HepG2 (cell line): ENCODE data around the gene NEK9. TPM values are rescaled to one million over a fixed set of nuclear protein-coding genes. Genes with fewer than 3 reads are reported as not detected.
A peak's percentile ranks its signal among the peaks of the same experiment; 100 is the strongest.

Source experiments
- CC2D1A ChIP-seq: sonication (generic); formaldehyde crosslinking; IDR thresholded peaks from 2 replicates; pipeline ENCODE4 v1.8.1; 2023; ENCODE audit warnings: mild to moderate bottlenecking, missing genetic modification reagents
- KDM2A ChIP-seq: sonication (generic); formaldehyde crosslinking; IDR thresholded peaks from 2 replicates; pipeline ENCODE4 v1.4.0; 2020; ENCODE audit warnings: low read depth, missing genetic modification reagents, borderline replicate concordance
- KMT2B ChIP-seq: IDR thresholded peaks from 2 replicates; pipeline ENCODE4 v1.6.1; 2016; ENCODE audit warnings: missing genetic modification reagents, missing compliant biosample characterization
- MTA1 ChIP-seq: sonication (generic); formaldehyde crosslinking; IDR thresholded peaks from 2 replicates; pipeline ENCODE4 v1.4.0; 2020; ENCODE audit warnings: missing genetic modification reagents, mild to moderate bottlenecking, borderline replicate concordance
- MXD4 ChIP-seq: IDR thresholded peaks from 2 replicates; pipeline ENCODE4 v1.6.1; 2016; ENCODE audit warnings: mild to moderate bottlenecking, missing biosample characterization, missing genetic modification reagents
- NFYB ChIP-seq: sonication (generic); formaldehyde crosslinking; IDR thresholded peaks from 2 replicates; pipeline ENCODE4 v1.4.0; 2020; ENCODE audit warnings: missing genetic modification reagents
- NKX3-1 ChIP-seq: sonication (generic); formaldehyde crosslinking; IDR thresholded peaks from 2 replicates; pipeline ENCODE4 v1.5.0; 2020; ENCODE audit warnings: missing genetic modification reagents
- PTBP1 ChIP-seq: fragments of 200-400 bp; formaldehyde crosslinking; IDR thresholded peaks from 2 replicates; pipeline ENCODE4 v1.6.1; 2018; ENCODE audit warnings: low read length, low read depth; ENCODE audit not compliant: poor library complexity, severe bottlenecking
- SALL2 ChIP-seq: sonication (generic); formaldehyde crosslinking; IDR thresholded peaks from 2 replicates; pipeline ENCODE4 v1.8.1; 2023; ENCODE audit warnings: mild to moderate bottlenecking, missing genetic modification reagents, inconsistent platforms
- SNAI1 ChIP-seq: sonication (generic); formaldehyde crosslinking; IDR thresholded peaks from 2 replicates; pipeline ENCODE4 v1.5.0; 2020; ENCODE audit warnings: mild to moderate bottlenecking, missing genetic modification reagents, borderline replicate concordance
- TAF1 ChIP-seq: sonication (generic); formaldehyde crosslinking; IDR thresholded peaks from 2 replicates; pipeline ENCODE4 v1.4.0; 2020; ENCODE audit warnings: missing genetic modification reagents
- THYN1 ChIP-seq: sonication (generic); formaldehyde crosslinking; IDR thresholded peaks from 2 replicates; pipeline ENCODE4 v1.8.1; 2023; ENCODE audit warnings: low read depth, mild to moderate bottlenecking, moderate library complexity, missing genetic modification reagents, borderline replicate concordance
- ZFP82 ChIP-seq: sonication (generic); formaldehyde crosslinking; IDR thresholded peaks from 2 replicates; pipeline ENCODE4 v1.5.1; 2020; ENCODE audit warnings: mild to moderate bottlenecking, missing genetic modification reagents, borderline replicate concordance
- polyA plus RNA-seq, 8 experiments: library from polyadenylated mRNA; depleted of rRNA in 3 of 8; stranded (reverse) in 7 of 8; unstranded in 1 of 8; fragments of >200 nt; fragmentation: Illumina TruSeq in 4 of 8; extraction: Trizol in 4 of 8; gene quantifications; 2 replicates each; pipeline versions ENCODE4 v1.2.1 to v1.2.3, GENCODE V29; 2011 to 2016; ENCODE audit warnings: low read depth in 4 of 8, missing spikeins in 1 of 8, mixed read lengths in 1 of 8; ENCODE audit not compliant: insufficient read depth in 1 of 8
- total RNA-seq, 5 experiments: library from RNA; depleted of rRNA; stranded (reverse); fragments of >200 nt; fragmentation: Illumina TruSeq; extraction: Trizol; gene quantifications; 2 replicates each; pipeline ENCODE4 v1.2.3, GENCODE V29; 2016; ENCODE audit warnings: low read depth in 1 of 5
- TF ChIP-seq, protein P1 (sequence below), 2 experiments: fragments of 450-650 bp in 1 of 2; sonication (generic) in 1 of 2; formaldehyde crosslinking in 1 of 2; IDR thresholded peaks; 2 replicates each; pipeline versions ENCODE4 v1.6.1 to v1.8.0; 2016 to 2022; ENCODE audit warnings: antibody characterized with exemption in 1 of 2, mild to moderate bottlenecking in 1 of 2, missing genetic modification reagents in 1 of 2
- TF ChIP-seq, protein P2 (sequence below): IDR thresholded peaks from 2 replicates; pipeline ENCODE4 v1.6.1; 2016; ENCODE audit warnings: low read depth, missing genetic modification reagents, missing compliant biosample characterization

The NEK9 gene
- total and polyA plus RNA-seq, 2 of the 13 experiments (the other 11 are each of a cell fraction or from before 2014, with no cell fraction given), result 16.5 to 27.3 TPM

DNA sequence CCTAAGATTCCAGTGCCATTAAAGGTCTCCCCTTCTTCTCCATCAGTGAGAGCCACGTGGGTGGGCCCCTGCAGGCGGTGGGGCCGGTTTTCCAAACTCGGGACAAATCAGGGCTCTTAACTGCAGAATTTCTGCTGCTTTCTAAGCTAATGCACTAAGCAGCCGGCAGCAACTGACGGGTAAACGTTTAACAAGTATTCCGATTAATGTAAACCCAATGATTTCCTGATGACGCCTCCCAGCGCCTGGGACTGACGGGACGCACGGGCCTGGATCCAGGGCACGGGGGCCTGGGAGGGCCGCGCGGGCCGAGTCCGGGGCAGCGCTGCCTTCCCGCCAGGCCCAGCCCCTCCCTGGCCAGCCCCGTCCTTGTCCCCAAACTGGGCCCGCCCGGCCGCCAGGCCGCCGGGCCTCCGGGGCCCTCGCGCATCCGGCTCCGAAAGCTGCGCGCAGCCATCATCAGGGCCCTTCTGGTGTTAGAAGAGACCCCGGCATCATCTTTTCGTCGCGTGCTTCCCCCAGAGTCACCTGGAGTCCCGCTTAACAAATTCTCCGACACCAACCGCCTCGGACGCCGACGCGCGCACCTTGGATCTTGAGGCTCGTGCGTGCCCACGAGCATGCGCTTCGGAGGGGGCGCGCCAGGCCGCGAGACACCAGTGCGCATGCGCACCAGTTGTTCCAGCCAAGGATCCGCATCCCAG, 75.8 kb downstream of the NEK9 start, which contains the start of gene MLH3 (continued):
- no peak for TF ChIP-seq ZFP82
- no peak for TF ChIP-seq MTA1
- TF ChIP-seq NKX3-1 (CRISPR knock-in tag), result peak; percentile 56; the same call in 1 of the 2 replicates
- no peak for TF ChIP-seq THYN1 (CRISPR knock-in tag)
- peak; percentile 92 for TF ChIP-seq KDM2A (CRISPR knock-in tag)
- TF ChIP-seq MXD4 (CRISPR knock-in tag), result peak; percentile 73
- TF ChIP-seq, protein P1, sequence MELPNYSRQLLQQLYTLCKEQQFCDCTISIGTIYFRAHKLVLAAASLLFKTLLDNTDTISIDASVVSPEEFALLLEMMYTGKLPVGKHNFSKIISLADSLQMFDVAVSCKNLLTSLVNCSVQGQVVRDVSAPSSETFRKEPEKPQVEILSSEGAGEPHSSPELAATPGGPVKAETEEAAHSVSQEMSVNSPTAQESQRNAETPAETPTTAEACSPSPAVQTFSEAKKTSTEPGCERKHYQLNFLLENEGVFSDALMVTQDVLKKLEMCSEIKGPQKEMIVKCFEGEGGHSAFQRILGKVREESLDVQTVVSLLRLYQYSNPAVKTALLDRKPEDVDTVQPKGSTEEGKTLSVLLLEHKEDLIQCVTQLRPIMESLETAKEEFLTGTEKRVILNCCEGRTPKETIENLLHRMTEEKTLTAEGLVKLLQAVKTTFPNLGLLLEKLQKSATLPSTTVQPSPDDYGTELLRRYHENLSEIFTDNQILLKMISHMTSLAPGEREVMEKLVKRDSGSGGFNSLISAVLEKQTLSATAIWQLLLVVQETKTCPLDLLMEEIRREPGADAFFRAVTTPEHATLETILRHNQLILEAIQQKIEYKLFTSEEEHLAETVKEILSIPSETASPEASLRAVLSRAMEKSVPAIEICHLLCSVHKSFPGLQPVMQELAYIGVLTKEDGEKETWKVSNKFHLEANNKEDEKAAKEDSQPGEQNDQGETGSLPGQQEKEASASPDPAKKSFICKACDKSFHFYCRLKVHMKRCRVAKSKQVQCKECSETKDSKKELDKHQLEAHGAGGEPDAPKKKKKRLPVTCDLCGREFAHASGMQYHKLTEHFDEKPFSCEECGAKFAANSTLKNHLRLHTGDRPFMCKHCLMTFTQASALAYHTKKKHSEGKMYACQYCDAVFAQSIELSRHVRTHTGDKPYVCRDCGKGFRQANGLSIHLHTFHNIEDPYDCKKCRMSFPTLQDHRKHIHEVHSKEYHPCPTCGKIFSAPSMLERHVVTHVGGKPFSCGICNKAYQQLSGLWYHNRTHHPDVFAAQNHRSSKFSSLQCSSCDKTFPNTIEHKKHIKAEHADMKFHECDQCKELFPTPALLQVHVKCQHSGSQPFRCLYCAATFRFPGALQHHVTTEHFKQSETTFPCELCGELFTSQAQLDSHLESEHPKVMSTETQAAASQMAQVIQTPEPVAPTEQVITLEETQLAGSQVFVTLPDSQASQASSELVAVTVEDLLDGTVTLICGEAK (IDR thresholded peaks at IDR 0.05), result no peak
- TF ChIP-seq, protein P1 (CRISPR knock-in tag; IDR thresholded peaks at IDR 0.05), result peak; percentile 54; the same call in 1 of the 2 replicates
- TF ChIP-seq, protein P2, sequence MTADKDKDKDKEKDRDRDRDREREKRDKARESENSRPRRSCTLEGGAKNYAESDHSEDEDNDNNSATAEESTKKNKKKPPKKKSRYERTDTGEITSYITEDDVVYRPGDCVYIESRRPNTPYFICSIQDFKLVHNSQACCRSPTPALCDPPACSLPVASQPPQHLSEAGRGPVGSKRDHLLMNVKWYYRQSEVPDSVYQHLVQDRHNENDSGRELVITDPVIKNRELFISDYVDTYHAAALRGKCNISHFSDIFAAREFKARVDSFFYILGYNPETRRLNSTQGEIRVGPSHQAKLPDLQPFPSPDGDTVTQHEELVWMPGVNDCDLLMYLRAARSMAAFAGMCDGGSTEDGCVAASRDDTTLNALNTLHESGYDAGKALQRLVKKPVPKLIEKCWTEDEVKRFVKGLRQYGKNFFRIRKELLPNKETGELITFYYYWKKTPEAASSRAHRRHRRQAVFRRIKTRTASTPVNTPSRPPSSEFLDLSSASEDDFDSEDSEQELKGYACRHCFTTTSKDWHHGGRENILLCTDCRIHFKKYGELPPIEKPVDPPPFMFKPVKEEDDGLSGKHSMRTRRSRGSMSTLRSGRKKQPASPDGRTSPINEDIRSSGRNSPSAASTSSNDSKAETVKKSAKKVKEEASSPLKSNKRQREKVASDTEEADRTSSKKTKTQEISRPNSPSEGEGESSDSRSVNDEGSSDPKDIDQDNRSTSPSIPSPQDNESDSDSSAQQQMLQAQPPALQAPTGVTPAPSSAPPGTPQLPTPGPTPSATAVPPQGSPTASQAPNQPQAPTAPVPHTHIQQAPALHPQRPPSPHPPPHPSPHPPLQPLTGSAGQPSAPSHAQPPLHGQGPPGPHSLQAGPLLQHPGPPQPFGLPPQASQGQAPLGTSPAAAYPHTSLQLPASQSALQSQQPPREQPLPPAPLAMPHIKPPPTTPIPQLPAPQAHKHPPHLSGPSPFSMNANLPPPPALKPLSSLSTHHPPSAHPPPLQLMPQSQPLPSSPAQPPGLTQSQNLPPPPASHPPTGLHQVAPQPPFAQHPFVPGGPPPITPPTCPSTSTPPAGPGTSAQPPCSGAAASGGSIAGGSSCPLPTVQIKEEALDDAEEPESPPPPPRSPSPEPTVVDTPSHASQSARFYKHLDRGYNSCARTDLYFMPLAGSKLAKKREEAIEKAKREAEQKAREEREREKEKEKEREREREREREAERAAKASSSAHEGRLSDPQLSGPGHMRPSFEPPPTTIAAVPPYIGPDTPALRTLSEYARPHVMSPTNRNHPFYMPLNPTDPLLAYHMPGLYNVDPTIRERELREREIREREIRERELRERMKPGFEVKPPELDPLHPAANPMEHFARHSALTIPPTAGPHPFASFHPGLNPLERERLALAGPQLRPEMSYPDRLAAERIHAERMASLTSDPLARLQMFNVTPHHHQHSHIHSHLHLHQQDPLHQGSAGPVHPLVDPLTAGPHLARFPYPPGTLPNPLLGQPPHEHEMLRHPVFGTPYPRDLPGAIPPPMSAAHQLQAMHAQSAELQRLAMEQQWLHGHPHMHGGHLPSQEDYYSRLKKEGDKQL (CRISPR knock-in tag), result no peak; the same call in 1 of the 2 replicates
- TF ChIP-seq CC2D1A (CRISPR knock-in tag), result no peak
- peak; percentile 59; the same call in 1 of the 2 replicates for TF ChIP-seq SALL2 (CRISPR knock-in tag)
- peak; percentile 91 for TF ChIP-seq KMT2B (CRISPR knock-in tag)
- TF ChIP-seq TAF1 (CRISPR knock-in tag), result peak; percentile 42; the same call in 1 of the 2 replicates
- TF ChIP-seq SNAI1, result no peak
- TF ChIP-seq NFYB (CRISPR knock-in tag), result no peak
- no peak for TF ChIP-seq PTBP1
